Bronchial epithelial cell (primary cell): ENCODE results near the gene IQCM. TPM values are rescaled to one million over a fixed set of nuclear protein-coding genes. Genes with fewer than 3 reads are reported as not detected.

Experiments
- DNase-seq: peaks from one replicate; pipeline ENCODE4 v3.0.0-alpha.2; 2010; ENCODE audit warnings: low read depth
- FAIRE-seq: peaks from 2 replicates; lab custom pipeline; 2011; peaks lifted over from hg19 to GRCh38; lab: Jason Lieb, UNC
- H3K27me3 ChIP-seq: 2 replicates; pipeline ENCODE4 v1.5.1; 2011; ENCODE audit warnings: low read length; ENCODE audit not compliant: control insufficient read depth, insufficient read depth
- H3K36me3 ChIP-seq: 2 replicates; pipeline ENCODE4 v1.5.1; 2011; ENCODE audit warnings: low read length; ENCODE audit not compliant: control insufficient read depth, insufficient read depth
- H3K4me3 ChIP-seq: 2 replicates; pipeline ENCODE4 v1.5.1; 2011; ENCODE audit warnings: mild to moderate bottlenecking, low read depth, low read length, control low read depth
- total RNA-seq: library from RNA; depleted of rRNA; stranded (reverse); fragments of >200 nt; gene quantifications from 2 replicates; pipeline ENCODE4 v1.2.1, GENCODE V29; 2014
- TF ChIP-seq, protein P1 (sequence below): IDR thresholded peaks from 2 replicates; pipeline ENCODE4 v1.5.1; 2011; ENCODE audit warnings: mild to moderate bottlenecking, moderate library complexity, low read length, control low read depth, inconsistent platforms; ENCODE audit not compliant: insufficient read depth, severe bottlenecking

IQCM gene
- total RNA-seq, 1 donor from 2014 or later, result not detected

- FAIRE-seq (no peak), DNase-seq (no peak)
- no peaks in the 10 kb centered on the region for H3K36me3 ChIP-seq
- no peaks in the 10 kb centered on the region for H3K27me3 ChIP-seq
- H3K4me3 ChIP-seq, result no peak overlapping the region
- TF ChIP-seq, protein P1, sequence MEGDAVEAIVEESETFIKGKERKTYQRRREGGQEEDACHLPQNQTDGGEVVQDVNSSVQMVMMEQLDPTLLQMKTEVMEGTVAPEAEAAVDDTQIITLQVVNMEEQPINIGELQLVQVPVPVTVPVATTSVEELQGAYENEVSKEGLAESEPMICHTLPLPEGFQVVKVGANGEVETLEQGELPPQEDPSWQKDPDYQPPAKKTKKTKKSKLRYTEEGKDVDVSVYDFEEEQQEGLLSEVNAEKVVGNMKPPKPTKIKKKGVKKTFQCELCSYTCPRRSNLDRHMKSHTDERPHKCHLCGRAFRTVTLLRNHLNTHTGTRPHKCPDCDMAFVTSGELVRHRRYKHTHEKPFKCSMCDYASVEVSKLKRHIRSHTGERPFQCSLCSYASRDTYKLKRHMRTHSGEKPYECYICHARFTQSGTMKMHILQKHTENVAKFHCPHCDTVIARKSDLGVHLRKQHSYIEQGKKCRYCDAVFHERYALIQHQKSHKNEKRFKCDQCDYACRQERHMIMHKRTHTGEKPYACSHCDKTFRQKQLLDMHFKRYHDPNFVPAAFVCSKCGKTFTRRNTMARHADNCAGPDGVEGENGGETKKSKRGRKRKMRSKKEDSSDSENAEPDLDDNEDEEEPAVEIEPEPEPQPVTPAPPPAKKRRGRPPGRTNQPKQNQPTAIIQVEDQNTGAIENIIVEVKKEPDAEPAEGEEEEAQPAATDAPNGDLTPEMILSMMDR, result no peak
Measured at GRCh38 chr4:149799546-149799945, 16.1 kb downstream of the IQCM start.

DNA sequence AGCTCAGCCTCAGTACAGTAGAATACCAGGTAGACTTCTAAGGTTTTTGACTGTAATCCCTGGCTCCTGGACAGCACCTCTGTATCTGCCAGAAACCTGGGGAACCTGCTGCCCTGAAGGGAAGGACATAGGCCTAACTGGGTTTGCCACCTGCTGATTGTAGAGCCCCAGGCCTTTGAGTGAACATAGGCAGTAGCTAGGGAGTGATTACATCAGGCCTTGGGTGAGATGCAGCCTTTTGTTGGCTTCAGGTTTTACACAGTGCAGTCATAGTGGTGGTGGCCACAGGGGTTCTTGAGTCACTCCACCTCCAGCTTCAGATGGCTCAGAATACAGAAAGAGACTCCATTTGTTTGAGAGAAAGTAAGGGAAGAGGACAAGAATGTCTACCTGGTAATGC, 19.3 kb downstream of the IQCM start:
- peak; percentile 48 for DNase-seq
- TF ChIP-seq, protein P1, result no peak
- FAIRE-seq, result peak; percentile 7
- no peaks in the 10 kb centered on the region for H3K27me3 ChIP-seq
- H3K4me3 ChIP-seq, result no peak overlapping the region
- no peaks in the 10 kb centered on the region for H3K36me3 ChIP-seq

DNA sequence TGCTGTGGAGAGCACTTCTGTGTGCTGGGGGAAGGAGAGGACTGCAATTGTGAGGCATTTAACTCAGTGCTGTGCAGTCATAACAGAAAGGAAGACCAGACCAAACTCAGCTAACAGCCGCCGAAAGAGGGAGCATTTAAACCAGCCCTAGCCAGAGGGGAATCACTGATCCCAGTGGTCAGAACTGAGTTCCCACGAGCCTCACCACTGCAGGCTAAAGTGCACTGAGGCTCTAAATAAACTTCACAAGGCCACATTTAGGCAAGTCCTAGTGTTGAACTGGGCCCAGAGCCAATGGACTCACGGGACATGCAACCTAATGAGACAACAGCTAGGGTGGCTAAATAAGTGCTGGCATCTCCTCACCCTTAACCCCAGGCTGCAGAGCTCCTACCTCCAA, 20.4 kb downstream of the IQCM start:
- TF ChIP-seq, protein P1, result no peak
- Histone ChIP-seq H3K27me3 (no peaks in the 10 kb centered on the region), H3K36me3 (no peaks in the 10 kb centered on the region), H3K4me3 (no peak overlapping the region)
- DNase-seq (no peak), FAIRE-seq (no peak)

GRCh38 chr4:149794352-149794751, 21.3 kb downstream of the IQCM start:
- H3K27me3 ChIP-seq, result no peaks in the 10 kb centered on the region
- no peak overlapping the region for H3K4me3 ChIP-seq
- H3K36me3 ChIP-seq, result no peaks in the 10 kb centered on the region
- DNase-seq (peak; percentile 20), FAIRE-seq (no peak)
- TF ChIP-seq, protein P1, result no peak

DNA sequence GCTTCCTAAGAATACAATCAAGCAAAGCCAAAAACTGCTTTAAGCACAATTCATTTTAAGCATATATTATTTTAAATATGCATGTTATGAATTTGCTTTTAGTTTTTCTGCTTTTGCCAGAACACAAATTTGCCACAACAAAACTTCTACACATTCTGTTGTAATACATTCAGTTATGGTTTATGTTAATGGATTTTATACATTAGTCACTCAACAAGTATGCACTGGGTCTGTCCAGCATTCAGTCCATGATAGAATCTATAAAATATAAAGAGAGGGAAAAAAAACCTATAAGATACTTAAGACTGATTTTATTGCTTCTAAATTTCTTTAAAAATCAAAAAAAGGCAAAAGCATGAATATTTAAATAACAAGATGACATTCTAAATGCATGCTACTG, 22.2 kb downstream of the IQCM start:
- no peak for FAIRE-seq
- Histone ChIP-seq H3K27me3 (no peaks in the 10 kb centered on the region), H3K4me3 (no peak overlapping the region), H3K36me3 (no peaks in the 10 kb centered on the region)
- peak; percentile 21 for DNase-seq
- TF ChIP-seq, protein P1, result no peak

- H3K27me3 ChIP-seq, result no peaks in the 10 kb centered on the region
- no peak for DNase-seq
- H3K4me3 ChIP-seq, result no peak overlapping the region
- TF ChIP-seq, protein P1, result no peak
- no peaks in the 10 kb centered on the region for H3K36me3 ChIP-seq
- FAIRE-seq, result no peak
Measured at GRCh38 chr4:149791851-149792250, 23.8 kb downstream of the IQCM start.
